DOHH2 (cell line): ENCODE results near the gene FUOM.

Experiments
- H3F3A ChIP-seq: fragments of 200-600 bp; sonication (generic), shearing (Covaris generic); 2 replicates; pipeline ENCODE4 v1.6.0; 2016; ENCODE audit warnings: antibody characterized with exemption, mild to moderate bottlenecking; ENCODE audit not compliant: control insufficient read depth, insufficient read depth
- H3K27ac ChIP-seq: fragments of 200-600 bp; sonication (generic); 2 replicates; pipeline ENCODE4 v1.5.1; 2014; ENCODE audit warnings: low read depth, mild to moderate bottlenecking, low read length, moderate library complexity
- H3K27me3 ChIP-seq: fragments of 200-600 bp; sonication (generic); 2 replicates; pipeline ENCODE4 v1.6.1; 2014; ENCODE audit warnings: mild to moderate bottlenecking, low read length, mixed read lengths; ENCODE audit not compliant: control insufficient read depth
- H3K36me3 ChIP-seq: fragments of 200-600 bp; sonication (generic); 2 replicates; pipeline ENCODE4 v1.6.1; 2014; ENCODE audit warnings: mild to moderate bottlenecking, low read length, moderate library complexity, mixed read lengths; ENCODE audit not compliant: control insufficient read depth
- H3K4me1 ChIP-seq: fragments of 200-600 bp; sonication (generic); 2 replicates; pipeline ENCODE4 v1.6.1; 2014; ENCODE audit warnings: mild to moderate bottlenecking, low read length, mixed read lengths; ENCODE audit not compliant: control insufficient read depth
- H3K4me2 ChIP-seq: fragments of 200-600 bp; sonication (generic); 2 replicates; pipeline ENCODE4 v1.6.0; 2014; ENCODE audit warnings: mild to moderate bottlenecking, low read length, moderate library complexity
- H3K4me3 ChIP-seq: fragments of 200-600 bp; sonication (generic); 2 replicates; pipeline ENCODE4 v1.5.1; 2014; ENCODE audit warnings: mild to moderate bottlenecking, low read length, mixed read lengths
- H3K79me2 ChIP-seq: fragments of 200-600 bp; sonication (generic); 2 replicates; pipeline ENCODE4 v1.6.1; 2014; ENCODE audit warnings: mild to moderate bottlenecking, low read length, mixed read lengths; ENCODE audit not compliant: control insufficient read depth
- H3K9me2 ChIP-seq: fragments of 200-600 bp; sonication (generic); replicated peaks from 2 replicates; pipeline ENCODE4 v1.6.1; 2014; ENCODE audit warnings: mild to moderate bottlenecking, low read length, mixed read lengths; ENCODE audit not compliant: control insufficient read depth
- H3K9me3 ChIP-seq: fragments of 200-600 bp; sonication (generic); 2 replicates; pipeline ENCODE4 v1.6.1; 2014; ENCODE audit warnings: antibody characterized with exemption, low read length, mixed read lengths; ENCODE audit not compliant: control insufficient read depth, insufficient read depth
- H4K20me1 ChIP-seq: fragments of 200-600 bp; sonication (generic); 2 replicates; pipeline ENCODE4 v1.6.0; 2014; ENCODE audit warnings: low read depth, mild to moderate bottlenecking, antibody characterized with exemption, low read length, moderate library complexity; ENCODE audit not compliant: control insufficient read depth, insufficient read depth
- CTCF ChIP-seq: fragments of 200-600 bp; sonication (generic); IDR thresholded peaks from one replicate; pipeline ENCODE4 v1.5.1; 2014; ENCODE audit warnings: antibody characterized with exemption, mild to moderate bottlenecking, low read depth, low read length; ENCODE audit not compliant: poor library complexity, severe bottlenecking
- EZH2phosphoT487 ChIP-seq: fragments of 200-600 bp; sonication (generic); IDR thresholded peaks from 2 replicates; pipeline ENCODE4 v1.6.1; 2017; ENCODE audit warnings: borderline replicate concordance, mild to moderate bottlenecking, antibody characterized with exemption, low read length, moderate library complexity, mixed read lengths

The FUOM gene

GRCh38 chr10:133379152-133379800 lies 21.5 kb upstream of the FUOM start, which contains the start of gene PAOX:
Gene PAOX, plus strand, starts transcription at chr10:133379262. Its CDS starts 55 bp downstream, at chr10:133379317.
- Histone ChIP-seq H3K27me3 (peaks cover 16% of the 10 kb centered on the region; the same call in 1 of the 2 replicates), H3K9me3 (no peaks in the 10 kb centered on the region), H3K4me3 (peak within 1 kb of the TSS; percentile 83), H4K20me1 (no peaks in the 10 kb centered on the region), H3K36me3 (no peaks in the 10 kb centered on the region), H3K9me2 (no peaks in the 10 kb centered on the region), H3K4me1 (peaks cover 19% of the 10 kb centered on the region), H3K4me2 (peak within 1 kb of the TSS; percentile 100), H3F3A (peaks cover 5% of the 10 kb centered on the region; the same call in 1 of the 2 replicates), H3K27ac (no peak within 1 kb of the TSS), H3K79me2 (no peaks in the 10 kb centered on the region)
- TF ChIP-seq EZH2phosphoT487 (no peak), CTCF (no peak)

- H3K79me2 ChIP-seq = no peaks in the 10 kb centered on the region
- no peaks in the 10 kb centered on the region for H3K9me2 ChIP-seq
- H3K4me1 ChIP-seq = peaks cover 24% of the 10 kb centered on the region
- peaks cover 16% of the 10 kb centered on the region; the same call in 1 of the 2 replicates for H3K27me3 ChIP-seq
- H3K4me2 ChIP-seq = peak overlapping the region; percentile 100
- TF ChIP-seq CTCF (no peak), EZH2phosphoT487 (no peak)
- peaks cover 5% of the 10 kb centered on the region; the same call in 1 of the 2 replicates for H3F3A ChIP-seq
- no peaks in the 10 kb centered on the region for H4K20me1 ChIP-seq
- no peaks in the 10 kb centered on the region for H3K36me3 ChIP-seq
- H3K27ac ChIP-seq = no peak overlapping the region
- no peaks in the 10 kb centered on the region for H3K9me3 ChIP-seq
- peak overlapping the region; percentile 83 for H3K4me3 ChIP-seq
Observed at GRCh38 chr10:133378251-133379096, 20.7 kb upstream of the FUOM start.

GRCh38 chr10:133377818-133378250 lies 20.0 kb upstream of the FUOM start:
- Histone ChIP-seq H3K9me3 (no peaks in the 10 kb centered on the region), H3K4me2 (peak overlapping the region; percentile 100), H3K4me1 (peaks cover 24% of the 10 kb centered on the region), H3K27me3 (peaks cover 16% of the 10 kb centered on the region; the same call in 1 of the 2 replicates), H3K79me2 (no peaks in the 10 kb centered on the region), H3K27ac (no peak overlapping the region), H3K9me2 (no peaks in the 10 kb centered on the region), H3K36me3 (no peaks in the 10 kb centered on the region), H4K20me1 (no peaks in the 10 kb centered on the region), H3K4me3 (peak overlapping the region; percentile 83), H3F3A (peaks cover 5% of the 10 kb centered on the region; the same call in 1 of the 2 replicates)
- no peak for TF ChIP-seq CTCF
- no peak for TF ChIP-seq EZH2phosphoT487
